HG03442 (cell line): ENCODE measurements around the gene HS1BP3.

Source experiments
- ATAC-seq: cut with Tn5 transposase; IDR thresholded peaks from one replicate; pipeline ENCODE4 v1.9.1; 2021; ENCODE audit warnings: mild to moderate bottlenecking, moderate library complexity; ENCODE audit not compliant: unreplicated experiment

Gene HS1BP3

GRCh38 chr2:20674974-20675679 is 24.2 kb upstream of the HS1BP3 start:
- no peak for ATAC-seq

- no peak for ATAC-seq
These were observed 23.5 kb upstream of the HS1BP3 start for GRCh38 chr2:20674309-20674965.

GRCh38 chr2:20673686-20674308 is 22.9 kb upstream of the HS1BP3 start:
- no peak for ATAC-seq

- no peak for ATAC-seq
These were observed 21.5 kb upstream of the HS1BP3 start for GRCh38 chr2:20672201-20672951.

GRCh38 chr2:20671736-20672080 is 20.8 kb upstream of the HS1BP3 start:
- ATAC-seq: no peak

GRCh38 chr2:20671036-20671735 is 20.3 kb upstream of the HS1BP3 start:
- no peak for ATAC-seq

- ATAC-seq: no peak
These were observed 19.6 kb upstream of the HS1BP3 start for GRCh38 chr2:20670315-20671035.

GRCh38 chr2:20669562-20670314 is 18.8 kb upstream of the HS1BP3 start:
- no peak for ATAC-seq

GRCh38 chr2:20668871-20669475 is 18.1 kb upstream of the HS1BP3 start:
- ATAC-seq: no peak

- no peak for ATAC-seq
These were observed 17.6 kb upstream of the HS1BP3 start for GRCh38 chr2:20668451-20668850.

GRCh38 chr2:20667531-20668401 is 16.9 kb upstream of the HS1BP3 start:
- peak; percentile 17 for ATAC-seq

- peak; percentile 29 for ATAC-seq
These were observed 16.2 kb upstream of the HS1BP3 start for GRCh38 chr2:20667151-20667530.

GRCh38 chr2:20666304-20667150 is 15.6 kb upstream of the HS1BP3 start, which contains the start of gene GDF7:
TSS of gene GDF7 (plus strand) at chr2:20667144. CDS start at chr2:20667240, 96 bp downstream.
- peak; percentile 23 for ATAC-seq

GRCh38 chr2:20666005-20666303 is 15.1 kb upstream of the HS1BP3 start:
- peak; percentile 5 for ATAC-seq

GRCh38 chr2:20665243-20666004 is 14.5 kb upstream of the HS1BP3 start:
- no peak for ATAC-seq

GRCh38 chr2:20664431-20665242 is 13.7 kb upstream of the HS1BP3 start:
- no peak for ATAC-seq
